GM12865 (cell line): ENCODE results near the gene EXOC4.

Source experiments
- DNase-seq: peaks from one replicate; pipeline ENCODE4 v3.0.0; 2010; ENCODE audit warnings: low read depth
- H3K4me3 ChIP-seq: 2 replicates; pipeline ENCODE4 v1.5.1; 2011; ENCODE audit warnings: mild to moderate bottlenecking, low read depth, low read length, control low read depth
- TF ChIP-seq, protein P1 (sequence below): IDR thresholded peaks from 2 replicates; pipeline ENCODE4 v1.5.1; 2011; ENCODE audit warnings: low read length, control low read depth, low read depth, inconsistent platforms; ENCODE audit not compliant: insufficient read depth; ENCODE audit errors: missing control alignments

The EXOC4 gene

DNA sequence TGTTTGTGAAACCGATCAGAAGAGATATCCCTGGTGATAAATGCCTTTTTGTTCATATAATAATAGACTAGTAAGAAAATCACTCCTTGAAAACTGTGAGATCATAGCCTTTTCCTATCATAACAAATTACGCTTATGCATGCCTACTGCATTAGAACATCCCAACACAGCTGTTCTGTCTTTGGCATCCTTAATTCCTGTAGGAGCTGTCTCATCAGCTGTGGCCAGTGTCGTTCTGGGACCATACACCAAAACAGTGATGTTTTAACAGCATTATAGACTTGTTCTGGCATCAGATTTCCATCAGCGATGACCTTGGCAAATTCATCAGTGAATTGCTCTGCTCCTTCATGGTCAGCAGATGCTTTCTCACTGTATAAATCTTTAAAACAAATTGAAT is 450.7 kb downstream of the EXOC4 start:
- no peak for DNase-seq
- TF ChIP-seq, protein P1, sequence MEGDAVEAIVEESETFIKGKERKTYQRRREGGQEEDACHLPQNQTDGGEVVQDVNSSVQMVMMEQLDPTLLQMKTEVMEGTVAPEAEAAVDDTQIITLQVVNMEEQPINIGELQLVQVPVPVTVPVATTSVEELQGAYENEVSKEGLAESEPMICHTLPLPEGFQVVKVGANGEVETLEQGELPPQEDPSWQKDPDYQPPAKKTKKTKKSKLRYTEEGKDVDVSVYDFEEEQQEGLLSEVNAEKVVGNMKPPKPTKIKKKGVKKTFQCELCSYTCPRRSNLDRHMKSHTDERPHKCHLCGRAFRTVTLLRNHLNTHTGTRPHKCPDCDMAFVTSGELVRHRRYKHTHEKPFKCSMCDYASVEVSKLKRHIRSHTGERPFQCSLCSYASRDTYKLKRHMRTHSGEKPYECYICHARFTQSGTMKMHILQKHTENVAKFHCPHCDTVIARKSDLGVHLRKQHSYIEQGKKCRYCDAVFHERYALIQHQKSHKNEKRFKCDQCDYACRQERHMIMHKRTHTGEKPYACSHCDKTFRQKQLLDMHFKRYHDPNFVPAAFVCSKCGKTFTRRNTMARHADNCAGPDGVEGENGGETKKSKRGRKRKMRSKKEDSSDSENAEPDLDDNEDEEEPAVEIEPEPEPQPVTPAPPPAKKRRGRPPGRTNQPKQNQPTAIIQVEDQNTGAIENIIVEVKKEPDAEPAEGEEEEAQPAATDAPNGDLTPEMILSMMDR = no peak
- H3K4me3 ChIP-seq = no peak overlapping the region

DNA sequence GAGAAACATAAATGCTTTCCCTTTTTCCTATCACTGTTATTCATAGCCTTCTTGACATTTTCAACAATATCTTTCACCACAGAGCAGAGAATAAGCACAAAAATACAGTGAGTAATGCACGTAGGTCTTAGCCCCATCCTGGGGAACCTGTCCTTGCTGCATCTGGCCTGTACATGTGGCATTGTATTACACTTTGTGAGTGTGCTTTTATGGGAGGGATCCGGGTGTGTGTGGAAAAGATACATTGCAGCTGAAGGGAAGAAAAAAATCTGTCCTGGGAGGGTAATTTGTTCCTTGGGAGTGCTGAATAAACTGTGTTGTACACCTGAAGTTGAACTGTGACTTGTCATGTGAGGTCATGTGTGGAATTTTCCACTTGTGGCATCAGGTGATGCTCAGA is 451.6 kb downstream of the EXOC4 start:
- DNase-seq = no peak
- no peak overlapping the region for H3K4me3 ChIP-seq
- TF ChIP-seq, protein P1 = no peak

DNA sequence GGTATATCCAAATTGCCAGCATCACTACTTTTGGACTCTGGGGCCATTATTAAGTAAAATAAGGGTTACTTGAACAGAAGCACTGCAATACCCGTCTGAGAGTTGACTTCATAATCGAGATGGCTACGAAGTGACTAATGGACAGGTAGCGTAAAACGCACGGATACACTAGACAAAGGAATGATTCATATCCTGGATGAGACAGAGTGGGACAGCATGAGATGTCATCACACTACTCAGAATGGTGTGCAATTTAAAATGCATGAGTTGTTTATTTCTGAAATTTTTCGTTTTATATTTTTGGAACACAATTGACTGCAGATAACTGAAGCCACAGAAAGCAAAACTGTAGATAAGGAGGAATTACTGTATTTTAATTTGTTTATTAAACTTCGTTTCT is 452.7 kb downstream of the EXOC4 start:
- H3K4me3 ChIP-seq = no peak overlapping the region
- no peak for DNase-seq
- TF ChIP-seq, protein P1 = no peak

DNA sequence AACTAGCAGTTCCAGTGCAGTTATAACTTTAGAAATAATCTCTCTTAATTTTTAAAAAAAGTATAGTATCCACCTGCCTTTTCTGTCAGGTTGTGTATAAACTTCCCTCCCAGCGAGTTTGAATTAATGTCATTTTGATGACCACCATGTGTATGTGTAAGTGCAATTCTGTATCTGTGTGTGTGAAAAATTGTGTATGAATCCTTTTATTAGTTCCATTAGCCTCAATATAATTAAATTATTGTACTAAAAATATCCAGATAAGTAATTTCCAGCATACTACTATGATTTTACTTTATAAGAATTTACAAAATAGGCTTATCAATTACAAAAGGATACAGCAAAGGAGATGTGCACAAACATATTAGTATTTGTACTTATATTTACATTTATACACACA is 453.1 kb downstream of the EXOC4 start:
- H3K4me3 ChIP-seq = no peak overlapping the region
- no peak for DNase-seq
- TF ChIP-seq, protein P1 = no peak

DNA sequence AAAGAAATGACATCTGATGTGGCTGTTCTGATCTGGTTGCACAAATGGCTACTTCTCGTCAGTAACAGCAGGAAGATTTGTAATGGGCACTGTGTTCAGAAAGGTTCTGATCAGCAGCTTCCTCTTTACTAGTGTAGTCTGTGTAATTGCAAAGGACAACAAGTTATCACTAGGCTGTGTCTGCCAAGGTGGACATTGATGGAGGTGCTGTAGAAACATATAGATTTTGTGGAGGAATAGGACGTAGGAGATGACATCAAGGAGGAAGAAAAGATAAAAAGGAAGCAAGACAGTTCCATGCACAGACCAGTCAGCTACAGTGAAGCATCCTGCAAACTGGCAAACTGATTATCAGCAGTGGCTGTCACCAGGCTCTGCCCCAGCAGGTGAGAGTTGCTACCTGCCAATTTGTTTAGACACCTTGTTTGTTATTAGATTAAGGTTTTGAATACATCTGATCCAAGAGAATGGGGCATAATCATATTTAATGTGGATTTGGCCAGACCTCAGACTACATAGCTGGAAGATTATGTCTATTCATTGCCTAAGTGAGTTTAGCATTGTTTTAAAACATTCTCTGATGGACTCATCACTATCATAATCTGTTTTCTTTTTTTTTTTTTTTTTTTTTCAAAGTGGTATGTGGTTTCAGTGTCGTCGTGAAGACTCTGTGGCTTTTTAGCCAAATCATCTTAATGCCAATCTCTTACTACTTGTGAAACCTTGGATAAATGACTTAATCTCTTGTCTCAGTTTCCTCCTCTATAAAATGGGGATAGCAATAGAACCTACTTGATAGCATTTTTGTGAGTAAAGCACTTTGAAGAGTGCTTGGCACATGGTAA is 456.4 kb downstream of the EXOC4 start:
- TF ChIP-seq, protein P1 = no peak
- H3K4me3 ChIP-seq = no peak overlapping the region
- no peak for DNase-seq

DNA sequence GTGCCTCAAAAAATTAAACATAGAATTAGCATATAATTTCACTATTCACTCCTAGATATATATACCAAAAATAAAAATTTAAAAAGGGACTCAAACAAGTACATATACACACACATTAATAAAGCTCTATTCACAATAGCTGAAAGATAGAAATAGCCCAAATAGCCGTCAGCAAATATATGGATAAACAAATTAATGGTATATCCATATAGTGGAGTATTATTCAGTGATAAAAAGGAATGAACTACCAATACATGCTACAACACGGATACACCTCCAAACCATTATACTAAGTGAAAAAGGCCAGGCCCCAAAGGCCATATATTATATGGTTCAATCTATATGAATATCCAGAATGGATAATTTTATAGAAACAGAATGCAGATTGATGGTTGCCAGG is 459.7 kb downstream of the EXOC4 start:
- TF ChIP-seq, protein P1 = no peak
- H3K4me3 ChIP-seq = no peak overlapping the region
- no peak for DNase-seq

DNA sequence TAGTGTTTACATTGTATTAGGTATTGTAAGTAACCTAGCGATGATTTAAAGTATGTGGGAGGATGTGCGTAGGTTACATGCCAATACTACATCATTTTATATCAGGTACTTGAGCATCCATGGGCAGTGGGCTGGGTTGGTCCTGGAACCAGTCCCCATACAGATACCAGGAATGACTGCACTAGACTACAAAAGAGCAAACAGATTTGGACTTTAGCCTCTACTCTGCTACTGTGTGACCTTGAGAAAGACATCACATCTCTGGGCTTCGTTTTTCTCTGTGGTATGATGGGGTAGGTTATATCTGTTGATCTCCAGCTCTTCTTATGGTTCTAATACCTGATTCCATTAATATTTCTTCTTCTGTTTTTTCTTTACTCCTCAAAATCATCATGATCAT is 461.8 kb downstream of the EXOC4 start:
- DNase-seq = no peak
- H3K4me3 ChIP-seq = no peak overlapping the region
- TF ChIP-seq, protein P1 = no peak
